GM19328 (cell line): ENCODE results near the gene CCL4L2.
"Not testable (repeated sequence)": the region's sequence is repeated elsewhere in the genome, so short reads cannot be mapped to it uniquely, and the experiment has no call there.

Experiments
- ATAC-seq: cut with Tn5 transposase; IDR thresholded peaks from one replicate; pipeline ENCODE4 v1.9.1; 2021; ENCODE audit warnings: mild to moderate bottlenecking, moderate library complexity; ENCODE audit not compliant: unreplicated experiment

The CCL4L2 gene

GRCh38 chr17:36194832-36195433 lies 15.9 kb upstream of the CCL4L2 start:
- not testable (repeated sequence) for ATAC-seq

DNA sequence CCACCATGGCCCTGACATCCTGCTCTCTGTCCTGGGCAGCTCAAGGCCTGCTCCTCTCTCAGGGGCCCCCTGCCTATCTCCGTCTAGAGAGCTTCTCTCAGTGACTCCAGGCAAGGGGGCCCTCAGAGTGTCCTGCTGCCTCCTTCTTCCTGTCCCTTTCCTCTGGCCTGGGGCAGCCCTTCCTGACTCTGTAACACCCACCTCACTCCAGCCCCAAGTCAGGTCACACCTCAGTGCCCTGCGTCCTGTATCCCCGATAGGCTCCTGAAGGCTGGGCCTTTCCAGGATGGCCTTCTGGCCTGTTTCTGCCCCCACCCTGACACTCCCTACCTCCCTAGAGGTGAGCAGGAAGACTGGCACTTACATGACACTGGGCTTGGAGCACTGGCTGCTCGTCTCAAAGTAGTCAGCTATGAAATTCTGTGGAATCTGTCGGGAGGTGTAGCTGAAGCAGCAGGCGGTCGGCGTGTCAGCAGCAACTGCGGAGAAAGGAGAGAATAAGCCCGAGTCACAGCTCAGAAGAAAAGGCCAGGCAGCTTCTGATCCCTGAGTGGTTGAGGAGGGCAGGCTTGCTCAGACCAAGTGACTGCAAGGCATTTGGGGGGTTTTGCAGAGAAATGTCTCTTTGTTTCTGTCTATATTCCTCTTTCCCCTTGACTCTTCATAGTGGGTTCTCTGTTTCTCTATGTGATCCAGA lies 15.3 kb upstream of the CCL4L2 start:
- ATAC-seq: no peak

DNA sequence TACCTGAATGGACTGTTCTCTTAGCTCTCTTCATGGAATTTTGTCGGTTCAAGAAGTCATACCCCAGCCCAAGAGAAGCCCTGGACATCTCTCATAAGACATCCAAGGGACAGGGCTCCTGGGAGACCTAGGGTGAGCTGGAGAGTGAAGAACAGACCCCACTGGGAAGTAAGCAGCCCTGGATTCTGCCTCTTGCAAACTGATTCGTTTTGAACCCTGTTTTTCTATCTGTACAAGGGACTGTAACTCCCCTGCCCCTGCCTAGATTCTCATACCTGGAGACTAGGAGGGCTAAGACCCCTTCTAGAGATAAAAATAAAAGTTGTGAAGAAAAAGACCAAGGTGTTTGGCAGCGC lies 14.8 kb upstream of the CCL4L2 start:
- no peak for ATAC-seq

DNA sequence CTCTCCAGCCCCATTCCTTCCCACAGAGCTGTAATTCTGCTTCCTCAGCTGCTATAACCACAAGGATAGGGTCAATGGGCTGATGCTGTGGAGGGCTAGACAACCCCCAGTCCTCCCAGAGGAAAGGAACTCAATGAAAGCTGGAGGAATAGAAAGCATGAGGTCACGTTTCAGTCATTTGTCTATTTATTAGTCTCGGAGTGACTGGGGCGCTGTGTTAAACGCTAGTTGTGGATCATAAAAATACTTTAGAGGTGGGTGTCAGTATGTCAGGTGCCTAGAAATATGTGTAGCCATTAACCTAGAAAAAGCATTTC lies 13.5 kb upstream of the CCL4L2 start:
- peak; percentile 13 for ATAC-seq

DNA sequence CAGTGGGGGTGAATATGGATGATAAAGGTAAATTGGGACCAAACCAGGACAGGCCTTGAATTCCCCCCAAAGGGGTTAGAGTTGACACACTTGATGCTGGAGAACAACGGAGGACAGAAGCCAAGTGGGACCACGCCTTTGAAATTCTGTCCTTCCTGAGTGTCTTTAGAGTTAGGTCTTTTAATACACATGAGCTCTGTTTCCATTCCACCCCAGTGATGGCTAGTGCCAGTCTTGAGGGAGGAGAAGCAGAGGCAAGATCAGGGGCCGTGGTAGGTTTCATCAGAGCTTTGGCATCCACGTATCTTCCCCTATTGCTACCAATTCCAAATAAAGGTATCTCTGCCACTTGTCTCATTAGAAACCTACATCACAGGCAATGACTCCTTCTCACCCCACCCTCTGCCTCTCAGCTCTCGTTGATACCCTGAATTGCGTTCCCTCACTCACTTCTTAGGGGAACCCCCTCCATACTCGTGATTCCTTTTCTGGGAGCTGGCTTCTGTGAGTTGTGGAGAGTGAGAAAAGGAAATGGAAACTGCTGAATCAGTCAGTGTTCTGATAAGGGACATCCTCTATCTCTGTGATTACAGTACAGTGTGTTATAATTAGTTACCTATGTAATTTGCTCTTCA lies 11.9 kb upstream of the CCL4L2 start:
- no peak for ATAC-seq

- ATAC-seq: not testable (repeated sequence)
Measured at GRCh38 chr17:36201102-36201501, 9.8 kb upstream of the CCL4L2 start.

DNA sequence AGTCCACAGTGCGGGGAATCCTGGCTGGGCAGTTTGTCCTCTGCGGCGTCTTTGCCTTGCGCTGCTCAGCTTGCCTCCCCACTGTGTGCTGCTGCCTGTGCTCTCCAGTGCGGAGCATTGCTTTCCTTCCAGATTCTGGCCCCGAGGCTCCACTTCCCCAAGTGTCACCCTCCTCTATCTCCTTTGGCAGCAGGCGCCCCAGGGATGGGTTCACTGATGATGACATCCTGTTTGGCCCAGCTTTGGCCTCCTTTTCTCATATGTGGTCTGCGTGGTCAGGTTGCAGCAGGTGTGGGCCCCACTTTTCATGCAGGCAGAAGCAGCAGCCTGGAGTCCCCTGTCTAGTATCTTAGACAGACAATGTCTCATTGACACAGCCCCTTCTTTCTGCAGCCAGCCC lies 9.4 kb upstream of the CCL4L2 start:
- not testable (repeated sequence) for ATAC-seq

- ATAC-seq: no peak
Measured at GRCh38 chr17:36203335-36203734, 7.5 kb upstream of the CCL4L2 start.

GRCh38 chr17:36204724-36205500 lies 6.0 kb upstream of the CCL4L2 start:
- ATAC-seq: no peak

DNA sequence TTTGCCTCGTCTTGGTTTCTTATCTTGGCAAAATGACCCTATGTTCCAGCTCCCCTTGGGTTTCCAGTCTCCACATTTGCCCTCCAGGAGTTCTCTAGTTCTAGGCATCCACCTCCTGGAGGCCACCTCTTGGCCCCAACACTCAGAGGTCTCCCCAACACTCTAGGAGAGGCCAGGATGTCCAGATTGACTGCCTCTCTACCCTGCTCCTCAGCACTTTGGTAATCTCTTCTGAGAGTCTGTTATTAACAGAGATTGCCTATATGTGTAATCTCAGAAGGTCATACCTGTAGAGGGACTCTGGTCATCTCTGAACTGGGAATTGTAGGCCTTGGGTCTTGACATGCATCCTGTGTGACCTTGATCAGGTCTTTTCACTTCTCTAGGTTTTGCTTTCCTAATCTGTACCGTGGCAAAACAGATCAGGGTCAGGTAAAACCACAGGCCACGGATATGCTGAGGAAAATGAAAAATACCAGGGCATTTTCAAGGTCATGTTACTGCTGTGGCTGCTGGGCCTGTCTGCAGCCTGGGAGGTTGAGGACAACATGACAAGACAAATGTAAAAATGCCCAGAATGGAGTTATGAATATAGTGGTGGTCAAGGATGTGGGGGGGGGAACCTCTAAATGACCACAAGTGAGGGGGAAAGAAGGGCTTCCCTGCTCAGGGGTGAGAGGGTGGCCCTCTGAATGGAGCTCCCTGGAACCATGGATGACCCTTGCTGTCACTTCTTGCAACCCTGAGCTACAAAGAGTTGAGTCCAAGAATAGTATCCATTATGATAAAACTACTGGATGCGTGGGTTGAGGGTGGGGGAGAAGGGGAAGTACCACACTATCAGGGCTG lies 5.0 kb upstream of the CCL4L2 start:
- ATAC-seq: no peak

GRCh38 chr17:36206486-36206821 lies 4.4 kb upstream of the CCL4L2 start:
- not testable (repeated sequence) for ATAC-seq

DNA sequence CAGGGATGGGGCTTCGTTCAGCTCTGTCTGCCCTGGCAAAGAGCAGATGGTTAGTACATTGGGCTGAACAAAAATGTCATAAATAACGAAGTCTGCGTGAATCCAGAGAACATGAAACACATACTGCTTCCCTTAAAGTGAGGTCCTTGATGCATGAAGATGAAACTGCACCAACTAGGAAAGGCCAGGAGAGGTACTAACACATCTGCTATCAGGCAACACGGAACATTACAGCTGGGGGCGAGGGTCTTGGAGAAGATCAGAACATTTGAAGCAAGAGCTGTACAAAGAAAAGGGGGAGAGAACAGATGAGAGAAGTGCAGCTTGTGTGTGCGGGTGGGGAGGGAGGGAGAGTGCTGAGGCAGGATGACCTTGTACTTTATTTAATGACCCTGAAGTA lies 3.5 kb upstream of the CCL4L2 start:
- ATAC-seq: not testable (repeated sequence)

DNA sequence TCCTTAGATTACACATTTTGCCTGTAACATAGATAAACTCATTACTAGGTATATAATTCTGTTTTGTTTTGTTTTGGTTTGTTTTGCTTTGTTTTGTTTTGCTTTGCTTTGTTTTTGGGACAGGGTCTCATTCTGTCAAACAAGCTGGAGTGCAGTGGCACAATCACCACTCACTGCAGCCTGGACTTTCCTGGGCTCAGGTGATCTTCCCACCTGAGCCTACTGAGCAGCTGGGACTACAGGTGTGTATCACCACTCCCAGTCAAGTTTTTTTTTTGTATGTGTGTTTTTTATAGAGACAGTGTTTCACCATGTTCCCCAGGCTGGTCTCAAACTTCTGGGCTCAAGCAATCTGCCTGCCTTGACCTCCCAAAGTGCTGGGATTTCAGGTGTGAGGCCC lies 1.3 kb upstream of the CCL4L2 start:
- no peak for ATAC-seq

- not testable (repeated sequence) for ATAC-seq
Measured at GRCh38 chr17:36211484-36212271, 815 bp downstream of the CCL4L2 start.

DNA sequence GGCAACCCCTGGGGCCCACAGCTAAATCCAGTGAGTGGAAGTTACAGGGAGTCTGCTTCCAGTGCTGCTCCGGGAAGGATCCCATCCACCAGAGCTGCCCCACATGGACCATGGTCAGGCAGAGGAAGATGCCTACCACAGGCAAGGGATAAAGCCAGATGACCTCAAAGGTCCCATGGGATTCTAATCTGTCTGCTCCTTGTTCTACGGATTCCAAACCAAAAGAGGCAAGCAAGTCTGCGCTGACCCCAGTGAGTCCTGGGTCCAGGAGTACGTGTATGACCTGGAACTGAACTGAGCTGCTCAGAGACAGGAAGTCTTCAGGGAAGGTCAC lies 1.4 kb downstream of the CCL4L2 start:
- no peak for ATAC-seq

GRCh38 chr17:36212966-36213365 lies 2.1 kb downstream of the CCL4L2 start:
- no peak for ATAC-seq

DNA sequence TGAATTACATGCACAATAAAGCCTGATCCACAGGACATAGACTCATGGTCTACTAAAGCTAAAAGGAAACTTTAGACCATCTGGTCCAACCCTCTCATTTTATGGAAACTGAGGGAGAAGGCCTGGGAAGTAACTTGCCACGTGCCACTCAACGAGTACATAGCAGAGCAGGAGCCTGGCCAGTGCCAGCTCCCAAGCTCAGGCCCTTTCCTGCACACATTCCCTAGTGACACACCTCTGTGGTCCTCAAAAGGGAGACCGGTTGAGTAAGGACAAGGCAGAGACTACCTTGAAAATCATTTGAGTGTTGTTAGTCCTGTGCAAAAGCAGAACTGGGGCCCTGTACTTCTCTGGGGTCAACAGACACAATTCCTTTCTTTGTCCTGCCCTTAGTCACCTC lies 2.8 kb downstream of the CCL4L2 start:
- ATAC-seq: no peak

DNA sequence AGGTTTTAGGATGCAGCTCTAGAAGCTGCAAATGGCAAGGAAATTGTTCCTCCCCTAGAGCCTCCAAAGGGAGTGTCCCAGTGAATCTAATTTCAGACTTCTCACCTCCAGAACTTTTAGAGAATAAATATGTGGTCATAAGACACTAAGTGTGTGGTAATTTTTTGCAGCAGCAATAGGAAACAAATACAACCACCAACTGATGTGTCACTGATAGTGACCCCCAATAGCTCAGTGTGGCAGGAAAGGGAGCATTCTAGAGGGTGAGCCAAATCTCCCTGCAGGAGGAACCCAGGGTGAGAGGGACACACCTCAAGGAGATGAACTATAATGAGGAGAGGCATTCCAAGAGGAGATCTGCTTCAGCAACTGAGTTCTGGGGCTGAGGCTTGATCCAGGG lies 4.1 kb downstream of the CCL4L2 start:
- ATAC-seq: no peak

- not testable (repeated sequence) for ATAC-seq
Measured at GRCh38 chr17:36215406-36216308, 4.8 kb downstream of the CCL4L2 start.
